Breast epithelium (tissue), 4 donors: Measurements from ENCODE around the gene CAVIN4. TPM values are rescaled to one million over a fixed set of nuclear protein-coding genes. Genes with fewer than 3 reads are reported as not detected.

Experiments used
- DNase-seq, 2 donors: peaks; one replicate each; pipeline ENCODE4 v3.0.0-alpha.2; 2019; ENCODE audit warnings: low spot score in 2 of 2
- H3K27ac ChIP-seq, 2 donors: fragments of 200-600 bp; sonication (generic) in 1 of 2; one replicate each; pipeline ENCODE4 v1.5.1; 2016 to 2019; ENCODE audit warnings: mild to moderate bottlenecking in 1 of 2
- H3K27me3 ChIP-seq, 2 donors: fragments of 200-600 bp; sonication (generic) in 1 of 2; one replicate each; pipeline versions ENCODE4 v1.5.1 to v1.6.0; 2017 to 2019; ENCODE audit warnings: control low read depth in 1 of 2, mild to moderate bottlenecking in 1 of 2
- H3K36me3 ChIP-seq: fragments of 200-600 bp; one replicate; pipeline ENCODE4 v1.5.1; 2019
- H3K4me1 ChIP-seq, 2 donors: fragments of 200-600 bp; sonication (generic); one replicate each; pipeline ENCODE4 v1.5.1; 2016 to 2019; ENCODE audit warnings: control low read depth in 1 of 2
- H3K4me3 ChIP-seq, 3 donors: fragments of 200-600 bp; sonication (generic); 1 replicate in 2 of 3; 2 replicates in 1 of 3; pipeline ENCODE4 v1.5.1; 2016 to 2019; ENCODE audit warnings: mild to moderate bottlenecking in 3 of 3, moderate library complexity in 2 of 3
- H3K9me3 ChIP-seq, 2 donors: fragments of 200-600 bp; sonication (generic) in 1 of 2; one replicate each; pipeline ENCODE4 v1.5.1; 2016 to 2019; ENCODE audit warnings: control low read depth in 1 of 2
- POLR2A ChIP-seq: fragments of 450-650 bp; IDR thresholded peaks from one replicate; pipeline ENCODE4 v1.6.1; 2016; ENCODE audit warnings: antibody characterized with exemption, mild to moderate bottlenecking, moderate library complexity
- POLR2AphosphoS5 ChIP-seq, 3 donors: sonication (generic); formaldehyde crosslinking; IDR thresholded peaks; one replicate each; pipeline ENCODE4 v1.6.1; 2017; ENCODE audit warnings: antibody characterized with exemption in 3 of 3
- intact Hi-C: fragments of 100-400 bp; cut with DNase I; formaldehyde crosslinking; loops from one replicate; pipeline ENCODE4 v1.15.1; 2023; ENCODE audit warnings: low total_unique reads
- total RNA-seq, 3 donors: library from RNA; depleted of rRNA; stranded (reverse); fragments of >200 nt; gene quantifications; one replicate each; pipeline ENCODE4 v1.1.0, GENCODE V29; 2016
- TF ChIP-seq, protein P1 (sequence below), 3 donors: fragments of 450-650 bp; IDR thresholded peaks; one replicate each; pipeline ENCODE4 v1.5.1; 2016 to 2017; ENCODE audit warnings: antibody characterized with exemption in 3 of 3, mild to moderate bottlenecking in 3 of 3, moderate library complexity in 3 of 3

Gene CAVIN4
- total RNA-seq, 3 donors from 2014 or later = 0.16 to 0.33 (median 0.29) TPM

DNA sequence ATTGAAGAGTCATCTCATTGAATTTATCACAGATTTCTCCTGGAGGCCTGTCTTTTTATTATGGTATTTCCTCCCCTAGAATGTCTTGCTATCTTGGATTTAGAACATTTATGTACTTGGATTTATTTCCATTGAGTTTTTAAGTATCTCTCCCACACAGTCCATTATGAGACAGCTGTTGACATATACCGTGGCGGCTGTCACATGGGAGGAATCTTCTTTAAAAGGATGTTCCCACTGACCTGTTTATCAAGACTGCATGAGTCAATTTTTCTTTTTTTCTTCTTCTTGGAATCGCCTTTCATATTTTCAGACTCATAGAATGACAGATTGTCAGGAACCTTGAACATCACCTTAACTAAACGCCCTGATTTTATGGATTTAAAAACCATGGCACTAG lies 2.9 kb upstream of the CAVIN4 start:
- Histone ChIP-seq H3K4me1 (no peaks in the 10 kb centered on the region), H3K36me3 (no peaks in the 10 kb centered on the region), H3K9me3 (no peaks in the 10 kb centered on the region), H3K27ac (no peak overlapping the region), H3K27me3 (no peaks in the 10 kb centered on the region), H3K4me3 (no peak overlapping the region)
- no peak for DNase-seq
- intact Hi-C loops = no loop called here
- TF ChIP-seq POLR2A (no peak), POLR2AphosphoS5 (IDR thresholded peaks at IDR 0.05) (no peak)
- TF ChIP-seq, protein P1, sequence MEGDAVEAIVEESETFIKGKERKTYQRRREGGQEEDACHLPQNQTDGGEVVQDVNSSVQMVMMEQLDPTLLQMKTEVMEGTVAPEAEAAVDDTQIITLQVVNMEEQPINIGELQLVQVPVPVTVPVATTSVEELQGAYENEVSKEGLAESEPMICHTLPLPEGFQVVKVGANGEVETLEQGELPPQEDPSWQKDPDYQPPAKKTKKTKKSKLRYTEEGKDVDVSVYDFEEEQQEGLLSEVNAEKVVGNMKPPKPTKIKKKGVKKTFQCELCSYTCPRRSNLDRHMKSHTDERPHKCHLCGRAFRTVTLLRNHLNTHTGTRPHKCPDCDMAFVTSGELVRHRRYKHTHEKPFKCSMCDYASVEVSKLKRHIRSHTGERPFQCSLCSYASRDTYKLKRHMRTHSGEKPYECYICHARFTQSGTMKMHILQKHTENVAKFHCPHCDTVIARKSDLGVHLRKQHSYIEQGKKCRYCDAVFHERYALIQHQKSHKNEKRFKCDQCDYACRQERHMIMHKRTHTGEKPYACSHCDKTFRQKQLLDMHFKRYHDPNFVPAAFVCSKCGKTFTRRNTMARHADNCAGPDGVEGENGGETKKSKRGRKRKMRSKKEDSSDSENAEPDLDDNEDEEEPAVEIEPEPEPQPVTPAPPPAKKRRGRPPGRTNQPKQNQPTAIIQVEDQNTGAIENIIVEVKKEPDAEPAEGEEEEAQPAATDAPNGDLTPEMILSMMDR (IDR thresholded peaks at IDR 0.05) = no peak

DNA sequence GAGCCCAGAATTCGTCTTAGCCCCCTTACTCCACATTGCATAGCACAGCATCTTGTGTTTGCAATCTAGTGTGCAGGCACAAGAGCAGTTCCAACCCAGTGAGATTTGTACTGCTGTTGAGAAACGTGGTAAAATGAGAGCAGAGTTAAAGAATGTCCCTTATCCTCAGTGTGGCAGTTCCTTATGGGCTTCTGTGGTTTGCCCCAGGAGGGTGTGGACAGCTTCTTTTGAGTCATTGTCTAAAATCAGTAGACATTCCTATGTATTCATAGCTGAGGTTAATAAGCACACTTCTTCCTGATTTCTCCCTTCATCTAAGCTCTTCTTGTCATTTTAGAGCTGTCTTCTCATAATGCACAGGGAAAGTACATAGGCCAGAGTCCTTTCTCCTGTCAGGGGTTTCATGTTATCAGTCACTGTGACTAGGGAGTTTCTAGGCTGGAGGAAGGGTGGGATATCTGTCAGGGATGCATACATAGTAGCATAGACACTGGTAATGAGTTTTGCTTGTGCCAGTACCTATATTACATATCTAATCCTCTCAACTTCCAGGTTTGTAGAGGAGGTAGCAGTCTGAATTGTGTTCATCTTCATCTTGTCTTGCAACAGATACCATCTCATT lies 2.0 kb upstream of the CAVIN4 start:
- no peaks in the 10 kb centered on the region for H3K27me3 ChIP-seq
- H3K36me3 ChIP-seq = no peaks in the 10 kb centered on the region
- no peak for DNase-seq
- H3K27ac ChIP-seq = no peak overlapping the region
- intact Hi-C loops = no loop called here
- no peak for TF ChIP-seq POLR2AphosphoS5 (IDR thresholded peaks at IDR 0.05)
- no peak for TF ChIP-seq POLR2A
- TF ChIP-seq, protein P1 (IDR thresholded peaks at IDR 0.05) = no peak
- no peak overlapping the region for H3K4me3 ChIP-seq
- no peaks in the 10 kb centered on the region for H3K9me3 ChIP-seq
- H3K4me1 ChIP-seq = no peaks in the 10 kb centered on the region

DNA sequence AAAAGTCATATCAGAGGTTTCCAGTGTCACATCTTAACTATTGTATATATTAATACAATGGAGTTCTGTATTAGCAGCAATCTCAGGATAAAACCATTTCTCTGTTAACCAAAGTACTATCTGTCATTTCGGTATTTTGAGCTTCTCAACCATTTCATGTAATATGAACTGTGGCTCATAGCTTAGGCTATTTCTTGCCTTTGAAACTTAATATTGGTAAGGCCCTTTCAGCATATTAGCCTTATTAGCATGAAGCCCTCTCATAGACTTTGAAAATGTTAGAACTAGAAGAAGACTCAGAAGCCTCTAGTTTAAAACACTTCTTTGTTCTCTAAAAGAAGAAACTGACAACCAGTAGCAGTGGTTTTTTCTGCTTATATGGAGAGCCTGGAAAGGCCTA lies 731 bp downstream of the CAVIN4 start:
- H3K27me3 ChIP-seq = no peaks in the 10 kb centered on the region
- TF ChIP-seq, protein P1 (IDR thresholded peaks at IDR 0.05) = no peak
- TF ChIP-seq POLR2A (no peak), POLR2AphosphoS5 (IDR thresholded peaks at IDR 0.05) (no peak)
- H3K27ac ChIP-seq = no peak overlapping the region
- H3K4me3 ChIP-seq = no peak overlapping the region
- no peaks in the 10 kb centered on the region for H3K36me3 ChIP-seq
- no peaks in the 10 kb centered on the region for H3K4me1 ChIP-seq
- no peaks in the 10 kb centered on the region for H3K9me3 ChIP-seq
- no peak for DNase-seq
- intact Hi-C loops = no loop called here

DNA sequence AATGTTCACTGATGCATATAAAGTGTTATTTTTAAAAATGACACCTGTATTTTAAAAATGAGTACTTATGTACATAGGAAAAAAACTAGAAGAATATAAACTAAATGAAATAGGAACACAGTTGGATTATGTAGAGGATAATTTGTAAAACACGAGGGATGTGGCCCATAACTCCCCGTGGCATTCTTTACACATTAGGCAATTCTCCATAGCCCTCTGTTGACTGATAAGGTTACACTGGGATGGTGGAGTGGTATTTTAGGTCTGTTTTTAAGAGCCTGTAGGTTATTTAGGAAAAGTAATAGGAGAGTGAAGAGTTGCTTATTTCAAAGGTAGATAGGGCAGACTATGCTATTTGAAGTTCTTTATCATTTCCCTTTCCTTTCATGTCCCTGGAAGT lies 1.8 kb downstream of the CAVIN4 start:
- no peak for TF ChIP-seq POLR2AphosphoS5 (IDR thresholded peaks at IDR 0.05)
- TF ChIP-seq, protein P1 (IDR thresholded peaks at IDR 0.05) = no peak
- no peak for TF ChIP-seq POLR2A

DNA sequence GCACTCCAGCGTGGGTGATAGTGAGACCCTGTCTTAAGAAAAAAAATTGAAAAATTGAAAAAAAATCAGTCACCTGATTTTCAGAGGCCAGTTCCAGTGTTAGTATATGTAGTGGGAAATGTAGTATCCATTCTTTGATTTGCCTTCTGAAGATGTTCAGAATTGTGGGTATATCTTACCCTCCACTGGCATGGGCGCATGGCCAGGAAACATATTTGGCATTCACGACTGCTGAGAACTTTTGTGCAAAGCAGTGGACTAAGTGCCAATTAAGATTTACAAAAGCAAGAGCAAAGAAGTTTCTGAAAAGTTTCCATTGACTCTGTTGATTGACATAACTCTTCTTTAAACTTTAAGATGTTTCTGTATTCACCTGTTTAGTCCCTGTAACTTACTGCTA lies 2.4 kb downstream of the CAVIN4 start:
- DNase-seq = no peak

More for the DNA sequence above, 1.8 kb downstream of the CAVIN4 start:
- no peaks in the 10 kb centered on the region for H3K9me3 ChIP-seq
- H3K27me3 ChIP-seq = no peaks in the 10 kb centered on the region
- intact Hi-C loops = no loop called here
- DNase-seq = no peak
- H3K36me3 ChIP-seq = no peaks in the 10 kb centered on the region
- H3K4me1 ChIP-seq = no peaks in the 10 kb centered on the region
- no peak overlapping the region for H3K4me3 ChIP-seq
- H3K27ac ChIP-seq = no peak overlapping the region

More for the DNA sequence above, 2.4 kb downstream of the CAVIN4 start:
- TF ChIP-seq POLR2A = no peak
- TF ChIP-seq, protein P1 (IDR thresholded peaks at IDR 0.05) = no peak
- TF ChIP-seq POLR2AphosphoS5 (IDR thresholded peaks at IDR 0.05) = no peak
- Histone ChIP-seq H3K4me3 (no peak overlapping the region), H3K4me1 (no peaks in the 10 kb centered on the region), H3K27ac (no peak overlapping the region), H3K9me3 (no peaks in the 10 kb centered on the region), H3K36me3 (no peaks in the 10 kb centered on the region), H3K27me3 (no peaks in the 10 kb centered on the region)
- intact Hi-C loops = no loop called here
